ENCODE measurements around the gene FOXQ1.

DNA sequence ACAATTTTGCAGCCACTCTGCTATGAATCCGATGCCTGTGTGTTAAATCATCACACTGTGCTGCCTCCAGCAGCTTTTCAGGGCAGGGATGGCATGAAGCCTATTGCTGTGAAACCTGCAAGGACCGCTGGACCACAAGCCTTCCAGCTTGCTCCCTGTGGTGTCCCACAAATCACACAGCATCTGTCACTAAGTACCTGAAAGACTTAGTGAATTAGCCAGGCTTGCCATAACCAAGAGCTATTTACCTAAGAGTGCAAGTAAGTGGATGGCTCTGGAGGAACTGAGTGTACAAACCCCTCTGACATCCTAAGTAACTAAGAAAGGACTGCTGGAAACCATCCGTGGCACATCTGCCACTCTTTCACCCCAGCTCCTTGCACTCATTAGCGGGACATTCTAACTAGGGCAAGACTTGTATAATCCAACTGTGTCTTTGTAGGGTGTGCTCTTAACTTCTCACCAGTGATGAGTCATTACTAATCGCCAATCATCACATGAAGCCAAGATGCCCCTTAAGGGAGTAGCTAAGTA lies 34.7 kb downstream of the FOXQ1 start:
- no peak for TF ChIP-seq EZH2 (IDR thresholded peaks at IDR 0.05; ENCODE audit: borderline replicate concordance, low read depth, low read length, severe bottlenecking)
- TF ChIP-seq GATA2 (IDR thresholded peaks at IDR 0.05; ENCODE audit: insufficient read depth, insufficient read length, low read depth, low read length) = no peak
- no peak for TF ChIP-seq POLR2AphosphoS5 (IDR thresholded peaks at IDR 0.05; ENCODE audit: insufficient read depth, low read depth, low read length)
- TF ChIP-seq, protein P1, sequence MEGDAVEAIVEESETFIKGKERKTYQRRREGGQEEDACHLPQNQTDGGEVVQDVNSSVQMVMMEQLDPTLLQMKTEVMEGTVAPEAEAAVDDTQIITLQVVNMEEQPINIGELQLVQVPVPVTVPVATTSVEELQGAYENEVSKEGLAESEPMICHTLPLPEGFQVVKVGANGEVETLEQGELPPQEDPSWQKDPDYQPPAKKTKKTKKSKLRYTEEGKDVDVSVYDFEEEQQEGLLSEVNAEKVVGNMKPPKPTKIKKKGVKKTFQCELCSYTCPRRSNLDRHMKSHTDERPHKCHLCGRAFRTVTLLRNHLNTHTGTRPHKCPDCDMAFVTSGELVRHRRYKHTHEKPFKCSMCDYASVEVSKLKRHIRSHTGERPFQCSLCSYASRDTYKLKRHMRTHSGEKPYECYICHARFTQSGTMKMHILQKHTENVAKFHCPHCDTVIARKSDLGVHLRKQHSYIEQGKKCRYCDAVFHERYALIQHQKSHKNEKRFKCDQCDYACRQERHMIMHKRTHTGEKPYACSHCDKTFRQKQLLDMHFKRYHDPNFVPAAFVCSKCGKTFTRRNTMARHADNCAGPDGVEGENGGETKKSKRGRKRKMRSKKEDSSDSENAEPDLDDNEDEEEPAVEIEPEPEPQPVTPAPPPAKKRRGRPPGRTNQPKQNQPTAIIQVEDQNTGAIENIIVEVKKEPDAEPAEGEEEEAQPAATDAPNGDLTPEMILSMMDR (IDR thresholded peaks at IDR 0.05; ENCODE audit: extremely low read depth in 1 of 2, insufficient read depth in 1 of 2, low read depth in 1 of 2, low read length in 2 of 2) = no peak

Measured in endothelial cell of umbilical vein (primary cell).